HepG2 (cell line): ENCODE results near the gene NKX1-2. TPM values are rescaled to one million over a fixed set of nuclear protein-coding genes. Genes with fewer than 3 reads are reported as not detected.
A peak's percentile ranks its signal among the peaks of the same experiment; 100 is the strongest.

Source experiments
- CCAR2 ChIP-seq: fragments of 200-400 bp; formaldehyde crosslinking; optimal IDR thresholded peaks from 2 replicates; pipeline ENCODE3; 2018; ENCODE audit warnings: low read depth, mild to moderate bottlenecking, low read length, moderate library complexity
- CHCHD3 ChIP-seq: sonication (generic); formaldehyde crosslinking; IDR thresholded peaks from 2 replicates; pipeline ENCODE4 v1.8.0; 2022; ENCODE audit warnings: mild to moderate bottlenecking, missing genetic modification reagents, moderate library complexity
- GMEB1 ChIP-seq: sonication (generic); formaldehyde crosslinking; IDR thresholded peaks from 2 replicates; pipeline ENCODE4 v1.5.1; 2020; ENCODE audit warnings: missing genetic modification reagents, mild to moderate bottlenecking, borderline replicate concordance
- HNRNPLL ChIP-seq: fragments of 200-400 bp; formaldehyde crosslinking; IDR thresholded peaks from 2 replicates; pipeline ENCODE4 v1.6.1; 2017; ENCODE audit warnings: mild to moderate bottlenecking, low read depth, low read length; ENCODE audit not compliant: poor library complexity, severe bottlenecking
- KAT8 ChIP-seq: IDR thresholded peaks from 2 replicates; pipeline ENCODE4 v1.6.1; 2016; ENCODE audit warnings: missing genetic modification reagents, missing compliant biosample characterization
- MTF2 ChIP-seq: sonication (generic); formaldehyde crosslinking; IDR thresholded peaks from 2 replicates; pipeline ENCODE4 v1.5.0; 2020; ENCODE audit warnings: missing genetic modification reagents, borderline replicate concordance
- ONECUT2 ChIP-seq: sonication (generic); formaldehyde crosslinking; IDR thresholded peaks from 2 replicates; pipeline ENCODE4 v1.4.0; 2020; ENCODE audit warnings: missing genetic modification reagents
- PITX1 ChIP-seq: sonication (generic); formaldehyde crosslinking; IDR thresholded peaks from 2 replicates; pipeline ENCODE4 v1.5.1; 2020; ENCODE audit warnings: mild to moderate bottlenecking, missing genetic modification reagents
- SAP130 ChIP-seq: IDR thresholded peaks from 2 replicates; pipeline ENCODE4 v1.6.1; 2016; ENCODE audit warnings: low read depth
- SNAPC4 ChIP-seq: sonication (generic); formaldehyde crosslinking; IDR thresholded peaks from 2 replicates; pipeline ENCODE4 v1.4.0; 2020; ENCODE audit warnings: mild to moderate bottlenecking, missing genetic modification reagents
- ZNF101 ChIP-seq: sonication (generic); formaldehyde crosslinking; IDR thresholded peaks from 2 replicates; pipeline ENCODE4 v1.4.0; 2020; ENCODE audit warnings: mild to moderate bottlenecking, low read depth, missing genetic modification reagents, borderline replicate concordance
- ZNF3 ChIP-seq: IDR thresholded peaks from 2 replicates; pipeline ENCODE4 v1.7.0; 2017; ENCODE audit warnings: inconsistent platforms
- ZNF382 ChIP-seq: sonication (generic); formaldehyde crosslinking; IDR thresholded peaks from 2 replicates; pipeline ENCODE4 v1.5.0; 2020; ENCODE audit warnings: missing genetic modification reagents, mild to moderate bottlenecking, borderline replicate concordance
- ZNF737 ChIP-seq: sonication (generic); formaldehyde crosslinking; IDR thresholded peaks from 2 replicates; pipeline ENCODE4 v1.5.0; 2020; ENCODE audit warnings: missing genetic modification reagents, mild to moderate bottlenecking, borderline replicate concordance
- ZNF879 ChIP-seq: sonication (generic); formaldehyde crosslinking; IDR thresholded peaks from 2 replicates; pipeline ENCODE4 v1.8.1; 2023; ENCODE audit warnings: missing genetic modification reagents
- polyA plus RNA-seq, 8 experiments: library from polyadenylated mRNA; depleted of rRNA in 3 of 8; stranded (reverse) in 7 of 8; unstranded in 1 of 8; fragments of >200 nt; fragmentation: Illumina TruSeq in 4 of 8; extraction: Trizol in 4 of 8; gene quantifications; 2 replicates each; pipeline versions ENCODE4 v1.2.1 to v1.2.3, GENCODE V29; 2011 to 2016; ENCODE audit warnings: low read depth in 4 of 8, missing spikeins in 1 of 8, mixed read lengths in 1 of 8; ENCODE audit not compliant: insufficient read depth in 1 of 8
- total RNA-seq, 5 experiments: library from RNA; depleted of rRNA; stranded (reverse); fragments of >200 nt; fragmentation: Illumina TruSeq; extraction: Trizol; gene quantifications; 2 replicates each; pipeline ENCODE4 v1.2.3, GENCODE V29; 2016; ENCODE audit warnings: low read depth in 1 of 5
- TF ChIP-seq, protein P1 (sequence below): sonication (generic); formaldehyde crosslinking; IDR thresholded peaks from 2 replicates; pipeline ENCODE4 v1.5.1; 2020; ENCODE audit warnings: mild to moderate bottlenecking, moderate library complexity, missing genetic modification reagents

NKX1-2 gene
- total and polyA plus RNA-seq, 2 of the 13 experiments (the other 11 are each of a cell fraction or from before 2014, with no cell fraction given): not detected

GRCh38 chr10:124470544-124471434, 21.0 kb upstream of the NKX1-2 start (continued):
- TF ChIP-seq SNAPC4 (CRISPR knock-in tag) (peak; percentile 80; the same call in 1 of the 2 replicates), ZNF3 (CRISPR knock-in tag) (0 out of 2 replicates have a peak, but pooled peaks have one; percentile 65), ZNF737 (no peak), ONECUT2 (CRISPR knock-in tag) (no peak), SAP130 (CRISPR knock-in tag) (peak; percentile 91), CHCHD3 (CRISPR knock-in tag) (no peak), HNRNPLL (no peak), MTF2 (no peak), PITX1 (CRISPR knock-in tag) (peak; percentile 95), ZNF382 (CRISPR knock-in tag) (no peak), ZNF101 (CRISPR knock-in tag) (no peak), ZNF879 (no peak), CCAR2 (peak; percentile 80), GMEB1 (CRISPR knock-in tag) (peak; percentile 45; the same call in 1 of the 2 replicates), KAT8 (CRISPR knock-in tag) (peak; percentile 77; the same call in 1 of the 2 replicates)
- TF ChIP-seq, protein P1, sequence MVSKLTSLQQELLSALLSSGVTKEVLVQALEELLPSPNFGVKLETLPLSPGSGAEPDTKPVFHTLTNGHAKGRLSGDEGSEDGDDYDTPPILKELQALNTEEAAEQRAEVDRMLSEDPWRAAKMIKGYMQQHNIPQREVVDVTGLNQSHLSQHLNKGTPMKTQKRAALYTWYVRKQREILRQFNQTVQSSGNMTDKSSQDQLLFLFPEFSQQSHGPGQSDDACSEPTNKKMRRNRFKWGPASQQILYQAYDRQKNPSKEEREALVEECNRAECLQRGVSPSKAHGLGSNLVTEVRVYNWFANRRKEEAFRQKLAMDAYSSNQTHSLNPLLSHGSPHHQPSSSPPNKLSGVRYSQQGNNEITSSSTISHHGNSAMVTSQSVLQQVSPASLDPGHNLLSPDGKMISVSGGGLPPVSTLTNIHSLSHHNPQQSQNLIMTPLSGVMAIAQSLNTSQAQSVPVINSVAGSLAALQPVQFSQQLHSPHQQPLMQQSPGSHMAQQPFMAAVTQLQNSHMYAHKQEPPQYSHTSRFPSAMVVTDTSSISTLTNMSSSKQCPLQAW (CRISPR knock-in tag): peak; percentile 89; the same call in 1 of the 2 replicates
